GM12864 (cell line): ENCODE results near the gene DNAJC5G.

ENCODE experiments used
- DNase-seq: peaks from one replicate; pipeline ENCODE4 v3.0.0-alpha.2; 2011; ENCODE audit warnings: low read depth
- H3K4me3 ChIP-seq: 2 replicates; pipeline ENCODE4 v1.5.1; 2011; ENCODE audit warnings: mild to moderate bottlenecking, low read depth, low read length, control low read depth
- CTCF ChIP-seq: IDR thresholded peaks from 2 replicates; pipeline ENCODE4 v1.5.1; 2011; ENCODE audit warnings: low read depth, mild to moderate bottlenecking, moderate library complexity, low read length, control low read depth, inconsistent platforms; ENCODE audit errors: missing control alignments

The DNAJC5G gene

GRCh38 chr2:27236626-27237025 lies 38.6 kb upstream of the DNAJC5G start:
- H3K4me3 ChIP-seq, result no peak overlapping the region
- no peak for DNase-seq
- no peak for TF ChIP-seq CTCF

- no peak for TF ChIP-seq CTCF
- H3K4me3 ChIP-seq, result no peak overlapping the region
- DNase-seq, result no peak
Measured at GRCh38 chr2:27237341-27237945, 37.8 kb upstream of the DNAJC5G start.

GRCh38 chr2:27238976-27239375 lies 36.3 kb upstream of the DNAJC5G start:
- no peak for DNase-seq
- H3K4me3 ChIP-seq, result no peak overlapping the region
- TF ChIP-seq CTCF, result no peak

DNA sequence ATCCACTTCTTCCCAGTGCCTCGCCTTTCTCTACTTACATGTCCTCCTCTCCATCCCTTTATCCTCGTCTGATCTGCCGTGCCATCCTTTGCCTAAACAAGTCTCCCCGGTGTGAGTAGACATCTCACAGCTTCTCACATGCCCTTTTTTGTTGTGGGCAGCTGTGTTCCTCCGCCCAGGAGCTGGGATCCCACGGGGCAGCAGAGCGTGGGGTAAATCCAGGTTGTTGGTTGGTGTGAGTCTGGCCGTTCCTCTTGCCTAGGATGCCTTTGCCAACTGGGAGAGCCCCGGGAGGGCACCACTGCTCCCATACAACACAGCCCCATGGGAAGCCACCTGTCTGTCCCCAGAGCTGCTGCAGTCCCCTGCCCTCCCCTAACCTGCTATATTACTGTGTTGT lies 34.8 kb upstream of the DNAJC5G start:
- DNase-seq, result no peak
- no peak overlapping the region for H3K4me3 ChIP-seq
- TF ChIP-seq CTCF, result no peak

- DNase-seq, result no peak
- TF ChIP-seq CTCF, result no peak
- H3K4me3 ChIP-seq, result no peak overlapping the region
Measured at GRCh38 chr2:27241761-27242613, 33.2 kb upstream of the DNAJC5G start.

- TF ChIP-seq CTCF, result no peak
- DNase-seq, result no peak
- H3K4me3 ChIP-seq, result no peak overlapping the region
Measured at GRCh38 chr2:27242614-27242951, 32.6 kb upstream of the DNAJC5G start.
